HepG2 (cell line): ENCODE data around the gene LDLRAD2. TPM values are rescaled to one million over a fixed set of nuclear protein-coding genes. Genes with fewer than 3 reads are reported as not detected.
A peak's percentile ranks its signal among the peaks of the same experiment; 100 is the strongest.

ENCODE experiments used
- ATAC-seq: fragments of 200-7000 bp; cut with Tn5 transposase; 3 replicates; pipeline ENCODE4 v1.9.1; 2020; ENCODE audit warnings: mild to moderate bottlenecking, moderate library complexity
- BruUV-seq: library from RNA; stranded (reverse); fragments of 400-500 nt; replicated peaks from 2 replicates; lab custom pipeline; 2021; lab: Mats Ljungman, UMichigan
- CTCF ChIA-PET: fragments of 300-600 bp; formaldehyde crosslinking; extraction: SDS; loops from one replicate; lab custom pipeline; 2021; ENCODE audit warnings: low total read pairs, inconsistent platforms, low intra/inter-chr PET ratio; lab: Yijun Ruan, JAX
- POLR2A ChIA-PET: fragments of 350-600 bp; sonication (Branson Sonifier 250); formaldehyde crosslinking; loops from one replicate; lab custom pipeline; 2020; ENCODE audit warnings: antibody characterized with exemption, inconsistent platforms; lab: Yijun Ruan, JAX
- DNase-seq: peaks from one replicate; pipeline ENCODE4 v3.0.0-alpha.2; 2015; ENCODE audit warnings: low spot score
- FAIRE-seq: peaks from 3 replicates; lab custom pipeline; 2011; peaks lifted over from hg19 to GRCh38; lab: Jason Lieb, UNC
- H2AFZ ChIP-seq: one replicate; pipeline ENCODE4 v1.6.1; 2011; ENCODE audit warnings: low read length, inconsistent platforms
- H3K27ac ChIP-seq: fragments of 300-600 bp; 3 replicates; pipeline ENCODE4 v1.8.0; 2011; ENCODE audit warnings: mixed run types, mild to moderate bottlenecking, mixed read lengths, low read length, inconsistent platforms; ENCODE audit not compliant: insufficient read depth; ENCODE audit errors: extremely low read length
- H3K27me3 ChIP-seq, 2 experiments: fragments of 200-600 bp in 1 of 2; 2 replicates in 1 of 2; 3 replicates in 1 of 2; pipeline versions ENCODE4 v1.6.0 to v1.8.0; 2011; ENCODE audit warnings: low read length in 2 of 2, mild to moderate bottlenecking in 2 of 2, moderate library complexity in 2 of 2, inconsistent platforms in 1 of 2; ENCODE audit not compliant: insufficient read depth in 2 of 2, control insufficient read depth in 1 of 2
- H3K36me3 ChIP-seq, 2 experiments: fragments of 200-600 bp in 1 of 2; replicated peaks in 1 of 2; 2 replicates in 1 of 2; 3 replicates in 1 of 2; pipeline versions ENCODE4 v1.5.1 to v1.8.0; 2011; ENCODE audit warnings: low read length in 2 of 2, inconsistent platforms in 1 of 2; ENCODE audit not compliant: insufficient read depth in 2 of 2, control insufficient read depth in 1 of 2
- H3K4me1 ChIP-seq: 2 replicates; pipeline ENCODE4 v1.5.1; 2012; ENCODE audit warnings: low read length, inconsistent platforms; ENCODE audit not compliant: insufficient read depth
- H3K4me2 ChIP-seq: 2 replicates; pipeline ENCODE4 v1.6.0; 2011; ENCODE audit warnings: low read depth, low read length, inconsistent platforms
- H3K4me3 ChIP-seq, 3 experiments: fragments of 200-600 bp in 1 of 3; sonication (generic), shearing (Covaris generic) in 1 of 3; replicated peaks in 1 of 3; 2 replicates each; pipeline ENCODE4 v1.5.1; 2011 to 2016; ENCODE audit warnings: low read length in 3 of 3, inconsistent platforms in 2 of 3, low read depth in 2 of 3, mild to moderate bottlenecking in 2 of 3, control low read depth in 1 of 3, mixed read lengths in 1 of 3; ENCODE audit not compliant: insufficient read depth in 1 of 3
- H3K79me2 ChIP-seq: one replicate; pipeline ENCODE4 v1.6.1; 2011; ENCODE audit warnings: low read length, inconsistent platforms; ENCODE audit not compliant: insufficient read depth
- H3K9ac ChIP-seq: 2 replicates; pipeline ENCODE4 v1.6.0; 2011; ENCODE audit warnings: mild to moderate bottlenecking, low read depth, low read length, inconsistent platforms; ENCODE audit not compliant: insufficient read depth
- H3K9me3 ChIP-seq: 2 replicates; pipeline ENCODE4 v1.5.1; 2012; ENCODE audit warnings: mild to moderate bottlenecking, low read length
- H4K20me1 ChIP-seq: 2 replicates; pipeline ENCODE4 v1.6.0; 2011; ENCODE audit warnings: inconsistent platforms, mild to moderate bottlenecking, low read length, moderate library complexity; ENCODE audit not compliant: insufficient read depth
- DR1 ChIP-seq: sonication (generic); formaldehyde crosslinking; IDR thresholded peaks from 2 replicates; pipeline ENCODE4 v1.8.0; 2021; ENCODE audit warnings: mild to moderate bottlenecking, missing genetic modification reagents, inconsistent platforms
- ELF3 ChIP-seq: IDR thresholded peaks from 2 replicates; pipeline ENCODE4 v1.6.1; 2016; ENCODE audit warnings: missing genetic modification reagents, missing compliant biosample characterization
- FOXA1 ChIP-seq, 2 experiments: fragments of 450-650 bp in 1 of 2; sonication (generic) in 1 of 2; formaldehyde crosslinking in 1 of 2; IDR thresholded peaks; 2 replicates each; pipeline versions ENCODE4 v1.4.0 to v1.6.1; 2016 to 2020; ENCODE audit warnings: missing genetic modification reagents in 1 of 2
- GTF3A ChIP-seq: sonication (generic); formaldehyde crosslinking; conservative IDR thresholded peaks from 2 replicates; pipeline ENCODE4 v1.4.0; 2020; ENCODE audit warnings: mild to moderate bottlenecking, missing genetic modification reagents
- HINFP ChIP-seq: sonication (generic); formaldehyde crosslinking; IDR thresholded peaks from 2 replicates; pipeline ENCODE4 v1.4.0; 2020; ENCODE audit warnings: low read depth, mild to moderate bottlenecking, missing genetic modification reagents
- KDM6A ChIP-seq: IDR thresholded peaks from 2 replicates; pipeline ENCODE4 v1.6.1; 2016; ENCODE audit warnings: low read depth
- PAWR ChIP-seq: sonication (generic); formaldehyde crosslinking; IDR thresholded peaks from 2 replicates; pipeline ENCODE4 v1.4.0; 2020; ENCODE audit warnings: missing genetic modification reagents, mild to moderate bottlenecking, borderline replicate concordance
- PLRG1 ChIP-seq: fragments of 450-650 bp; conservative IDR thresholded peaks from 2 replicates; pipeline ENCODE4 v1.6.1; 2016
- THAP7 ChIP-seq: sonication (generic); formaldehyde crosslinking; IDR thresholded peaks from 2 replicates; pipeline ENCODE4 v1.8.1; 2023; ENCODE audit warnings: mild to moderate bottlenecking, missing genetic modification reagents
- ZFP90 ChIP-seq: sonication (generic); formaldehyde crosslinking; IDR thresholded peaks from 2 replicates; pipeline ENCODE4 v1.8.0; 2022; ENCODE audit warnings: missing genetic modification reagents, mild to moderate bottlenecking, inconsistent platforms, borderline replicate concordance
- ZNF3 ChIP-seq: IDR thresholded peaks from 2 replicates; pipeline ENCODE4 v1.7.0; 2017; ENCODE audit warnings: inconsistent platforms
- ZNF777 ChIP-seq: sonication (generic); formaldehyde crosslinking; IDR thresholded peaks from 2 replicates; pipeline ENCODE4 v1.4.0; 2020; ENCODE audit warnings: missing genetic modification reagents
- WGBS: methylation state at CpG from one replicate; pipeline ENCODE4 v1.1.6; 2017; ENCODE audit warnings: low lambda C conversion rate; 5-methylcytosine and 5-hydroxymethylcytosine counted together
- in situ Hi-C: cut with HindIII; loops from 2 replicates; pipeline ENCODE4 v1.10.0; 2017; ENCODE audit warnings: low pct_unique_long_range_greater_than_20kb; ENCODE audit not compliant: extremely low pct_ligation_motif_present
- intact Hi-C: fragments of 100-400 bp; cut with micrococcal nuclease; formaldehyde crosslinking; loops from one replicate; pipeline ENCODE4 v1.10.0; 2022; ENCODE audit not compliant: unreplicated experiment
- polyA plus RNA-seq, 8 experiments: library from polyadenylated mRNA; depleted of rRNA in 3 of 8; stranded (reverse) in 7 of 8; unstranded in 1 of 8; fragments of >200 nt; fragmentation: Illumina TruSeq in 4 of 8; extraction: Trizol in 4 of 8; gene quantifications; 2 replicates each; pipeline versions ENCODE4 v1.2.1 to v1.2.3, GENCODE V29; 2011 to 2016; ENCODE audit warnings: low read depth in 4 of 8, missing spikeins in 1 of 8, mixed read lengths in 1 of 8; ENCODE audit not compliant: insufficient read depth in 1 of 8
- total RNA-seq, 5 experiments: library from RNA; depleted of rRNA; stranded (reverse); fragments of >200 nt; fragmentation: Illumina TruSeq; extraction: Trizol; gene quantifications; 2 replicates each; pipeline ENCODE4 v1.2.3, GENCODE V29; 2016; ENCODE audit warnings: low read depth in 1 of 5
- TF ChIP-seq, protein P1 (sequence below): sonication (generic); formaldehyde crosslinking; IDR thresholded peaks from 2 replicates; pipeline ENCODE4 v1.9.0; 2021; ENCODE audit warnings: missing genetic modification reagents, borderline replicate concordance

LDLRAD2 gene
- total and polyA plus RNA-seq, 2 of the 13 experiments (the other 11 are each of a cell fraction or from before 2014, with no cell fraction given): not detected

GRCh38 chr1:21848524-21849174 is 36.6 kb downstream of the LDLRAD2 start:
- no peak for DNase-seq
- 97% methylated on average over 7 of the region's 17 CpGs for WGBS
- Histone ChIP-seq H3K4me1 (no peaks in the 10 kb centered on the region), H3K4me2 (no peak overlapping the region), H3K4me3 (no peak overlapping the region), H3K27ac (no peak overlapping the region), H3K9me3 (no peaks in the 10 kb centered on the region)
- BruUV-seq: no TSS peak
- ATAC-seq: no peak
- intact Hi-C loops: no loop called here
- POLR2A ChIA-PET: no interaction called here
- TF ChIP-seq GTF3A (CRISPR knock-in tag) (no peak), KDM6A (CRISPR knock-in tag) (no peak), DR1 (CRISPR knock-in tag) (no peak), ZNF777 (CRISPR knock-in tag) (no peak), ZNF3 (0 out of 2 replicates have a peak, but pooled peaks have one; percentile 44)
- TF ChIP-seq, all 625 proteins: peak for 1
- no peak overlapping the region for H2AFZ ChIP-seq
- no peaks in the 10 kb centered on the region for H3K27me3 ChIP-seq
- FAIRE-seq: no peak
- H4K20me1 ChIP-seq: no peaks in the 10 kb centered on the region
- in situ Hi-C loops: no loop called here
- peaks cover 25 to 51% of the 10 kb centered on the region in 2 experiments for H3K36me3 ChIP-seq
- CTCF ChIA-PET: no interaction called here
- no peaks in the 10 kb centered on the region for H3K79me2 ChIP-seq
- H3K9ac ChIP-seq: no peak overlapping the region

GRCh38 chr1:21849909-21850576 is 38.0 kb downstream of the LDLRAD2 start:
- H4K20me1 ChIP-seq: no peaks in the 10 kb centered on the region
- H3K36me3 ChIP-seq: peaks cover 30 to 56% of the 10 kb centered on the region in 2 experiments
- ChIA-PET CTCF (no interaction called here), POLR2A (no interaction called here)
- DNase-seq (no peak), FAIRE-seq (no peak), ATAC-seq (no peak)
- in situ Hi-C loops: no loop called here
- H3K4me3 ChIP-seq: no peak overlapping the region
- H3K27ac ChIP-seq: no peak overlapping the region
- no peaks in the 10 kb centered on the region for H3K79me2 ChIP-seq
- H3K4me2 ChIP-seq: no peak overlapping the region
- no peaks in the 10 kb centered on the region for H3K9me3 ChIP-seq
- WGBS: 90% methylated on average over 6 of the region's 30 CpGs
- H3K27me3 ChIP-seq: no peaks in the 10 kb centered on the region
- H2AFZ ChIP-seq: no peak overlapping the region
- intact Hi-C loops: no loop called here
- BruUV-seq: no TSS peak
- H3K9ac ChIP-seq: no peak overlapping the region
- no peaks in the 10 kb centered on the region for H3K4me1 ChIP-seq
- TF ChIP-seq ELF3 (CRISPR knock-in tag) (no peak), ZFP90 (CRISPR knock-in tag) (no peak), HINFP (CRISPR knock-in tag) (no peak), FOXA1 (IDR thresholded peaks at IDR 0.05) (no peak), FOXA1 (CRISPR knock-in tag; IDR thresholded peaks at IDR 0.05) (no peak), PAWR (CRISPR knock-in tag) (no peak), THAP7 (CRISPR knock-in tag) (no peak), PLRG1 (no peak)
- TF ChIP-seq, protein P1, sequence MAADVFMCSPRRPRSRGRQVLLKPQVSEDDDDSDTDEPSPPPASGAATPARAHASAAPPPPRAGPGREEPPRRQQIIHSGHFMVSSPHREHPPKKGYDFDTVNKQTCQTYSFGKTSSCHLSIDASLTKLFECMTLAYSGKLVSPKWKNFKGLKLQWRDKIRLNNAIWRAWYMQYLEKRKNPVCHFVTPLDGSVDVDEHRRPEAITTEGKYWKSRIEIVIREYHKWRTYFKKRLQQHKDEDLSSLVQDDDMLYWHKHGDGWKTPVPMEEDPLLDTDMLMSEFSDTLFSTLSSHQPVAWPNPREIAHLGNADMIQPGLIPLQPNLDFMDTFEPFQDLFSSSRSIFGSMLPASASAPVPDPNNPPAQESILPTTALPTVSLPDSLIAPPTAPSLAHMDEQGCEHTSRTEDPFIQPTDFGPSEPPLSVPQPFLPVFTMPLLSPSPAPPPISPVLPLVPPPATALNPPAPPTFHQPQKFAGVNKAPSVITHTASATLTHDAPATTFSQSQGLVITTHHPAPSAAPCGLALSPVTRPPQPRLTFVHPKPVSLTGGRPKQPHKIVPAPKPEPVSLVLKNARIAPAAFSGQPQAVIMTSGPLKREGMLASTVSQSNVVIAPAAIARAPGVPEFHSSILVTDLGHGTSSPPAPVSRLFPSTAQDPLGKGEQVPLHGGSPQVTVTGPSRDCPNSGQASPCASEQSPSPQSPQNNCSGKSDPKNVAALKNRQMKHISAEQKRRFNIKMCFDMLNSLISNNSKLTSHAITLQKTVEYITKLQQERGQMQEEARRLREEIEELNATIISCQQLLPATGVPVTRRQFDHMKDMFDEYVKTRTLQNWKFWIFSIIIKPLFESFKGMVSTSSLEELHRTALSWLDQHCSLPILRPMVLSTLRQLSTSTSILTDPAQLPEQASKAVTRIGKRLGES (CRISPR knock-in tag): no peak
